NT2/D1 (cell line): ENCODE data around the gene MTMR10.

Source experiments
- YY1 ChIP-seq: IDR thresholded peaks from 2 replicates; pipeline ENCODE4 v1.6.1; 2011; ENCODE audit not compliant: insufficient read length, insufficient read depth
- ZNF274 ChIP-seq: IDR thresholded peaks from 2 replicates; pipeline ENCODE4 v1.6.1; 2011; ENCODE audit warnings: mild to moderate bottlenecking, low read depth, low read length

- TF ChIP-seq ZNF274 (no peak), YY1 (no peak)
These were observed 27.7 kb downstream of the MTMR10 start for GRCh38 chr15:30963681-30964080.
